ENCODE data around the gene RAB3A. TPM values are rescaled to one million over a fixed set of nuclear protein-coding genes. Genes with fewer than 3 reads are reported as not detected.

The RAB3A gene
- polyA plus RNA-seq, 2 of the 4 experiments (the other 2 are of a cell fraction) = 0.39 to 1.0 TPM

DNA sequence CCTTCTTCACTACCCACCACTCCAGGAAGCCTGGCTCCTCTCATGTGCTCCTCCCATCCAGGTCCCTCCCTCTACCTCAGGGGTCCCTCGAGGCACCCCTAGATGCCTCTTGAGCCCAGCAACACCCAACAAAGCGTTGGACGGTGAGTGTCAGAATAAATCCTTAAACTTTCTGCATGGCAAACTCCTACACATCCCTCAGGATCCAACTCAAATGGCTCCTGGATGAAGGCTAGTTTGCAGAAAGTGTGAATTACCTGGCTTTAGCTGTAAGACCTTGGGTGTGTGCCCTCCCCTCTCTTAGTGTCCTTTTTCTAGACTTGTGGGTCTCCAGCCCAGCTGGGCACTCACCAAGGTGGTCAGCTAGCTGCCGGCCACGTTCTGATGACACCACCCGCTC lies 5.5 kb downstream of the RAB3A start:
- FAIRE-seq (no peak), ATAC-seq (no peak), DNase-seq (ENCODE audit: low read depth in 1 of 2, low spot score in 1 of 2) (no peak)
- no peak overlapping the region for H3K4me2 ChIP-seq
- no peak for TF ChIP-seq CHD2 (IDR thresholded peaks at IDR 0.05; ENCODE audit: low read length, partially characterized antibody)
- TF ChIP-seq NFE2L2 (conservative IDR thresholded peaks at IDR 0.05; ENCODE audit: low read length) = no peak
- TF ChIP-seq, protein P1, sequence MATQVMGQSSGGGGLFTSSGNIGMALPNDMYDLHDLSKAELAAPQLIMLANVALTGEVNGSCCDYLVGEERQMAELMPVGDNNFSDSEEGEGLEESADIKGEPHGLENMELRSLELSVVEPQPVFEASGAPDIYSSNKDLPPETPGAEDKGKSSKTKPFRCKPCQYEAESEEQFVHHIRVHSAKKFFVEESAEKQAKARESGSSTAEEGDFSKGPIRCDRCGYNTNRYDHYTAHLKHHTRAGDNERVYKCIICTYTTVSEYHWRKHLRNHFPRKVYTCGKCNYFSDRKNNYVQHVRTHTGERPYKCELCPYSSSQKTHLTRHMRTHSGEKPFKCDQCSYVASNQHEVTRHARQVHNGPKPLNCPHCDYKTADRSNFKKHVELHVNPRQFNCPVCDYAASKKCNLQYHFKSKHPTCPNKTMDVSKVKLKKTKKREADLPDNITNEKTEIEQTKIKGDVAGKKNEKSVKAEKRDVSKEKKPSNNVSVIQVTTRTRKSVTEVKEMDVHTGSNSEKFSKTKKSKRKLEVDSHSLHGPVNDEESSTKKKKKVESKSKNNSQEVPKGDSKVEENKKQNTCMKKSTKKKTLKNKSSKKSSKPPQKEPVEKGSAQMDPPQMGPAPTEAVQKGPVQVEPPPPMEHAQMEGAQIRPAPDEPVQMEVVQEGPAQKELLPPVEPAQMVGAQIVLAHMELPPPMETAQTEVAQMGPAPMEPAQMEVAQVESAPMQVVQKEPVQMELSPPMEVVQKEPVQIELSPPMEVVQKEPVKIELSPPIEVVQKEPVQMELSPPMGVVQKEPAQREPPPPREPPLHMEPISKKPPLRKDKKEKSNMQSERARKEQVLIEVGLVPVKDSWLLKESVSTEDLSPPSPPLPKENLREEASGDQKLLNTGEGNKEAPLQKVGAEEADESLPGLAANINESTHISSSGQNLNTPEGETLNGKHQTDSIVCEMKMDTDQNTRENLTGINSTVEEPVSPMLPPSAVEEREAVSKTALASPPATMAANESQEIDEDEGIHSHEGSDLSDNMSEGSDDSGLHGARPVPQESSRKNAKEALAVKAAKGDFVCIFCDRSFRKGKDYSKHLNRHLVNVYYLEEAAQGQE (IDR thresholded peaks at IDR 0.05) = no peak
- no peak for TF ChIP-seq HDAC2 (IDR thresholded peaks at IDR 0.05)
- no peak for TF ChIP-seq FOSB (CRISPR knock-in tag; IDR thresholded peaks at IDR 0.05)
- TF ChIP-seq, protein P2, sequence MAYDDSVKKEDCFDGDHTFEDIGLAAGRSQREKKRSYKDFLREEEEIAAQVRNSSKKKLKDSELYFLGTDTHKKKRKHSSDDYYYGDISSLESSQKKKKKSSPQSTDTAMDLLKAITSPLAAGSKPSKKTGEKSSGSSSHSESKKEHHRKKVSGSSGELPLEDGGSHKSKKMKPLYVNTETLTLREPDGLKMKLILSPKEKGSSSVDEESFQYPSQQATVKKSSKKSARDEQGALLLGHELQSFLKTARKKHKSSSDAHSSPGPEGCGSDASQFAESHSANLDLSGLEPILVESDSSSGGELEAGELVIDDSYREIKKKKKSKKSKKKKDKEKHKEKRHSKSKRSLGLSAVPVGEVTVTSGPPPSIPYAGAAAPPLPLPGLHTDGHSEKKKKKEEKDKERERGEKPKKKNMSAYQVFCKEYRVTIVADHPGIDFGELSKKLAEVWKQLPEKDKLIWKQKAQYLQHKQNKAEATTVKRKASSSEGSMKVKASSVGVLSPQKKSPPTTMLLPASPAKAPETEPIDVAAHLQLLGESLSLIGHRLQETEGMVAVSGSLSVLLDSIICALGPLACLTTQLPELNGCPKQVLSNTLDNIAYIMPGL (CRISPR knock-in tag; IDR thresholded peaks at IDR 0.05; ENCODE audit: borderline replicate concordance) = no peak
- TF ChIP-seq HEYL (CRISPR knock-in tag; IDR thresholded peaks at IDR 0.05) = no peak
- H3K4me3 ChIP-seq = no peak overlapping the region
- no peak overlapping the region for H3K27ac ChIP-seq
- 76% methylated on average over 6 of the region's 6 CpGs for WGBS (ENCODE audit: missing lambda C conversion rate)
- peaks cover 16% of the 10 kb centered on the region; the same call in 2 of the 3 replicates for H3K4me1 ChIP-seq
- no peaks in the 10 kb centered on the region for H3K9me3 ChIP-seq
- POLR2A ChIA-PET = interaction anchor here (0.6 kb wide), 1 partner anchor 10 kb away, joined by 3 read pairs; no protein-coding TSS in a partner anchor
- CTCF ChIA-PET = interaction anchor here (1.4 to 8.9 kb wide), 2 partner anchors 10 to 54 kb away, joined by 4 to 86 read pairs; a partner anchor contains a TSS

DNA sequence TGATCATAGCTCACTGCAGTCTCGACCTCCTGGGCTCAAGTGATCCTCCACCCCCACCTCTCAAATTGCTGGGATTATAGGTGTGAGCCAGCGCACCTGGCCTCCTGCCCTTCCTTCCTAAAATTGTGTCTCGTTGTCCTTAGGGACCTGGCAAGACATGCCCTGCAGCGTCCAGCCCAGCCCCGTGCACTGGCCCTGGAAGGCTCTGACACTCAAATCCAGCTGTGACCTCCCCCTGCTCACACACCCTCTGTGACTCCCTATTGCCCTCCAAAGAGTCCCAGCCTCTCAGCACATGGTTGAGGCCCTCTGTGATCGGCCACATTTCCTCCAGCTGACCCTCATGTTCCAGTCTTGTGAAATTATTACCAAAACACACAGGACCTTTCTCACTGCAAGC lies 5.9 kb downstream of the RAB3A start:
- FAIRE-seq = no peak
- WGBS (ENCODE audit: missing lambda C conversion rate) = 77% methylated on average over 6 of the region's 6 CpGs

More for the DNA sequence above, 5.9 kb downstream of the RAB3A start:
- DNase-seq (ENCODE audit: low read depth in 1 of 2, low spot score in 1 of 2) (no peak), ATAC-seq (no peak)
- Histone ChIP-seq H3K4me1 (peaks cover 12% of the 10 kb centered on the region; the same call in 2 of the 3 replicates), H3K9me3 (no peaks in the 10 kb centered on the region), H3K4me2 (no peak overlapping the region), H3K4me3 (no peak overlapping the region), H3K27ac (no peak overlapping the region)
- TF ChIP-seq EHF (CRISPR knock-in tag; IDR thresholded peaks at IDR 0.05) (no peak), ZSCAN20 (CRISPR knock-in tag; IDR thresholded peaks at IDR 0.05) (no peak), HOXB5 (CRISPR knock-in tag; IDR thresholded peaks at IDR 0.05) (no peak), MAZ (IDR thresholded peaks at IDR 0.05; ENCODE audit: borderline replicate concordance, low read depth, low read length) (no peak), HDAC2 (IDR thresholded peaks at IDR 0.05) (no peak), CEBPB (IDR thresholded peaks at IDR 0.05) (no peak), SREBF2 (IDR thresholded peaks at IDR 0.05) (no peak), ZNF302 (CRISPR knock-in tag; IDR thresholded peaks at IDR 0.05) (no peak), MAFK (IDR thresholded peaks at IDR 0.05; ENCODE audit: partially characterized antibody) (no peak), RCOR1 (IDR thresholded peaks at IDR 0.05; ENCODE audit: low read depth, low read length) (no peak), GATA3 (IDR thresholded peaks at IDR 0.05; ENCODE audit: borderline replicate concordance) (no peak), POLR2AphosphoS2 (conservative IDR thresholded peaks at IDR 0.05; ENCODE audit: low read length) (no peak), SMC3 (IDR thresholded peaks at IDR 0.05) (no peak)
- TF ChIP-seq, protein P3, sequence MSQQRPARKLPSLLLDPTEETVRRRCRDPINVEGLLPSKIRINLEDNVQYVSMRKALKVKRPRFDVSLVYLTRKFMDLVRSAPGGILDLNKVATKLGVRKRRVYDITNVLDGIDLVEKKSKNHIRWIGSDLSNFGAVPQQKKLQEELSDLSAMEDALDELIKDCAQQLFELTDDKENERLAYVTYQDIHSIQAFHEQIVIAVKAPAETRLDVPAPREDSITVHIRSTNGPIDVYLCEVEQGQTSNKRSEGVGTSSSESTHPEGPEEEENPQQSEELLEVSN (IDR thresholded peaks at IDR 0.05; ENCODE audit: borderline replicate concordance, low read depth) = no peak
- TF ChIP-seq, protein P2 (CRISPR knock-in tag; IDR thresholded peaks at IDR 0.05; ENCODE audit: borderline replicate concordance) = no peak
- TF ChIP-seq, protein P4, sequence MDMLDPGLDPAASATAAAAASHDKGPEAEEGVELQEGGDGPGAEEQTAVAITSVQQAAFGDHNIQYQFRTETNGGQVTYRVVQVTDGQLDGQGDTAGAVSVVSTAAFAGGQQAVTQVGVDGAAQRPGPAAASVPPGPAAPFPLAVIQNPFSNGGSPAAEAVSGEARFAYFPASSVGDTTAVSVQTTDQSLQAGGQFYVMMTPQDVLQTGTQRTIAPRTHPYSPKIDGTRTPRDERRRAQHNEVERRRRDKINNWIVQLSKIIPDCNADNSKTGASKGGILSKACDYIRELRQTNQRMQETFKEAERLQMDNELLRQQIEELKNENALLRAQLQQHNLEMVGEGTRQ (IDR thresholded peaks at IDR 0.05) = no peak
- ChIA-PET CTCF (interaction anchor here (0.7 to 8.9 kb wide), 3 partner anchors 10 to 54 kb away, joined by 4 to 86 read pairs (median 4); a partner anchor contains a TSS), POLR2A (interaction anchor here (0.6 kb wide), 1 partner anchor 11 kb away, joined by 3 read pairs; no protein-coding TSS in a partner anchor)

All from A549 (cell line).